Inferior parietal cortex (tissue), 1 donor: Measurements from ENCODE around the gene NRXN3.

Source experiments
- DNase-seq: peaks from one replicate; pipeline ENCODE4 v3.0.0-alpha.2; 2016; ENCODE audit errors: extremely low spot score

The NRXN3 gene

DNA sequence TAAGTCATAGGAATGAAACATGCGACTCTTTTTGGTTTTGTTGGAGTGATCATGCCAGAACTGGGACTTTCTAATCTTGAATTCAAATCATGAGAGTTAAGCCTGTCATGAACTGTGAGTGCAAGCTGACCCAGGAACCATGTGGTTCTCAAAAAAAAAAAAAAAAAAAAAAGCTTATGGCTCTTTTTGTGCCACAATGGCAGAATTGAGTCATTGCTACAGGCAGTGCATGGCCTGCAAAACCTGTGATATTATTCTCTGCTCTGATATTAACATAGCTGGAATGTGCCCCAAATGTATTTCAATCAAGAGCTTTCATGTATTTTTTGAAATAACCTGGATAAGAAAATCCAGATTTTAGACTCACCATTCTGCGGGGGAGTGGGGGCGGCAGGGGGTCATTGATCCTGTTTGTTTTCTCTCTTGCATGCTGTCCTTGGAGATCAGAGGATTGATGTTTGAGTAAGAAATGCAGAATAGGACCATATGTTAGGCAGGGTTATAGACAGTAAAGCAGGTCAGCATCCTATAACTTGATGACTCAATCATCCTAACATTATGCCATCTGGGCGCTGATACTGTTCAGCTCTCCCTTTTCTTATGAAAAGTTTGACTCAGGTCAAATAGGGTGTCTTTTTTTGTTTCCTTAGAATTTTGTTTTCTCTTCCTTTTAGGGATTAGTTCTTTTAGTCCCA, 1243.7 kb downstream of the NRXN3 start:
- DNase-seq = no peak

DNA sequence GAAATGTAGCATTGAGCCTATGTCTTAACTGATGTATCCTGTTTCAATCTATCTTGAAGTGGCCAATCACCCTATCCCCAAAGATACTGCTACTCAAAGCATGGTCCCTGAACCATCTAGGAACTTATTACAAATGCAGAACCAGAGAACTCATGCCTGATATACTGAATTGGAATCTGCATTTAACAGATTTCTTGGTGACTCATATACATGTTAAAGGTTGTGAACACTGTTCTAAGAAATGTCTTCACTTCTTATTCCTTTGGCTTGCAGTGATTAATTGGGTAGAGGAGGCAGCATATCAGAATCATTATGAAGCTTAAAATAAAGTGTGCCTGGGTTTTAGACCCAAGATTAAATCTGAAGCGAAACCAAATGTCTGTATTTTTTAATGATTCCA, 1245.6 kb downstream of the NRXN3 start:
- DNase-seq = no peak

DNA sequence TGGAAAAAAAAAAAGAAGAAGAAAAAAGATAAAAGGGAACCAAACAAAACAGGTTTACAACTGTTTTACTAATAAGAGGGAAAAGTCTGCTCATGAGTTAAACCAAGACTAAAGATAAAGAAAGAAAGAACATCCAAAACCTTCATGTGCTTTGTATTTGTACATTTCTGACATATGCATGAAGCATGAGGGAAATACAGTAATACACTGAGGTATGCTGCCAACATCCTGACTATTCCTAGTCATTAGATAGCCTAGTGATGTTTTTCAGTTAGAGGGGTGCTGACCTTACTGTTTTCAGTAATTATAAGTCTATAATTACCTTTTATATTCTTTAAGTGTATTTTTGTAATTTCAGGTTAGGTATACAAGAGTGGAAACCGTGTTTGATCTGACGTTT, 1247.8 kb downstream of the NRXN3 start:
- no peak for DNase-seq

DNA sequence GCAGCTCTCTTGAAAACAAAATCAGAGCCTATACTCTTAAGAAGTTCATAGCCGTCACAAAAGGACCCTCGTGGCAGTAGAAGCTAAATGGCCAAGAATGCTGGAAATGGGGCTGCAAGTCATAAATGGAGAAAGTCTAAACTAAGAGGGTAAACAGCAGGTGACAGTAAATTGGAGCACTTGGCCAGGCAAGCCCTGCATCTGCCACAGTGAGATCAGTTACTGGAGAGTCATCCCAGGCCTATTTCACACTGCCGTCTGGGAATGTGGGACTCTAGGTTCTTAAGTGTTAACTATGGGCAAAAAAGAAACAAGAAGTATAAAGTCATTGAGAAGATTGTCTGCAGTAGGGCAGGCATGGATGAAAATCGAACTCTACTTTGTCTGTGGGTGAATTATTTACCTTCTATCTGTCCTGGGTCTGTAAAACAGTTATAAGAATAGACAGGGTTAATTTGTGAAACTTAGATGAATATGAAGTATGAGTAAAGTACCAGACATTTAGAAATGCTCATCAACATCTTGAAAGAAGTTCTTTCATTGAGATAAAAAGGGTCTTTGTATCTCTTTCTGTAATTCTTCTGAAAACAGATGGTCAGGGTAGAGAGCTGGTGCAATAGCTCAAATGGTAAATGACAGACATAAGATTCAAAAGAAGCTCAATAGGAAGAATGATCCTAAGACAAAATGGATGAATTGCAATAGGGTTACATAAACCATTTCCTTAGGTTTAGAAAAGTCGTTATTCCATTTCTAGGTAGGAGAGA, 1248.7 kb downstream of the NRXN3 start:
- no peak for DNase-seq

DNA sequence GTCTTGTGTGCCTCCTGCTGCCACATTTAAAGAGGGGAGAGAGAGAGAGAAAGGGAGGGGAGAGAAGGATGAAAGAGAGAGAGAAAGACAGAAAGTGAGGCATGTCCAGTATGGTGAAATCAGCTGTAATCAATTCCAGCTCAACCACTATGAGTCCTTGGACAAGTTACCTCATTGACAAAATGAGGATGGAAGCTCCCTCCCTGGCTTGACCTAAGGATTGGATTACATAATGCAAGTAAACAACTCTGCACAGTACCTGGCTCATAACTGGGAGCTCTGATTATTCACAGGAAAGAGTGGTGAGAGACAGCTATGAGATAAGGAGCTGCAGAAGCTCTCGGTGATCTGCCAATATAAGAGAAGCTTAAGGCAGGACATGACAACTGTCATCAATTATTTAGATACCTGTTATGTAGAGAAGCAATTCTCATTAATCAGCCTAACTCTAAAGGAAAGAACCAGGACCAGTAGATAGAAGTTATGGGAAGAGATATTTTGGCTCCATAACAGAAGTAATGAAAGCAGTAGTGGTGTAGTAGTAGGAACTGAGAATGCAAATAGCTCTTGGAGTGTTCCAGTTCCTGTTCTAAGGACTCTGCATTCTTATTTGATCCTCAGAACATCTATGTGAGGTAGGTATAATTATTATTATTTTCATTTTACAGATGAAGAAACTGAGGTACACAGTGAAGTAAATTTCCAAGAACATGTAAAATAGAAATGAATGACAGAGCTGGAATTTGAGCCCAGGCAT, 1249.6 kb downstream of the NRXN3 start:
- no peak for DNase-seq

DNA sequence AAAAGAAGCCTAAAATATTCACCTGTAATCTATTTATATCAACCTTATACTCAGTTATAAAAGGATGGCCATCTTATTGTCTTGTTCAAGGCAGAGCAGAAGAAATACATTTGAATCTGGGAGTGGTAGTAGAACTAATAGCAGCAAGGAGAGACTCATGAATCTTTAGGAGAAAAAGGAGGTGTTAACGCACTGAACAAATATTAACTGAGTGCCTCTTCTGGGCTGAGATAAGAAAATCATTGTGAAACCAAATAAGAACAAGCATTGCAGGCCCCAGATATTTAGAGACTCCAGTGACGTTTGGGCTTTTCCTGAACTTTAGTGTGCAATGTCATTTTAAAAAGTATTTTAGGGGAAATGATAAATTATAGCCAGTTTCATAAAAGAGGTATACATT, 1250.6 kb downstream of the NRXN3 start:
- no peak for DNase-seq

DNA sequence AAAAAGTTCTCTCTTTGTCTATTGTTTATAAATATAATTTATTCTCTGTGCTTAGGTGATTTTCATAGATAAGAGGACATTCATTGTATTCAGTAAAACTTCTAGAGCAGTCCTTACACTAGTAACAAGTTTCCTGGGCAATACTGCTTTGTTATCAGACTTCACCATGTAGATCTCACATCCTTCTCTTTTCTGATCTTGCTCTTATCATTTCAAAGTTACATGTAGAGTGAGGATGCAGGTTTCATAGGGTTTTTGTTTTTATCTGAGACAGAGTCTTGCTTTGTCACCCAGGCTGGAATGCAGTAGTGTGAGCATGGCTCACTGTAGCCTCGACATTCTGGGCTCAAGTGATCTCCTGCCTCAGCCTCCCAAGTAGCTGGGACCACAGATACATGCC, 1251.6 kb downstream of the NRXN3 start:
- DNase-seq = no peak

DNA sequence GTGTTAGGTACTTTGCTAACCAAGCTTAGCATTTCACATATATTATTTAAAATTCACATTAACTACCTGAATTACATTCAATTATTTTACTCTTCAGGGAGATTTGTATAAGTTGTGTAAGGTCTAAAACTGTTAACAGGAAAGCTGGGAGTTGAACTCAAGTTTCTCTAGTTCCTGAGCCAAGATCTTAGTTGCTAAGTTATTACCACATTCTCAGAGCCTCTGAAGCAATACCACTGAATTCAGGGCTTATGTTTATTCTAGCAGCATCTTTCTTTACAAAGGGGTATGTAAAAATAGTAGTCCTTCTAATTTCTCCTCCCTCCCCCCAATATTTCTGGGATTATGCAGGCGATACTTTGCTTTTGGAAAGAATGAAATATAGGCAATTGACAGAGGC, 1254.3 kb downstream of the NRXN3 start:
- DNase-seq = no peak

DNA sequence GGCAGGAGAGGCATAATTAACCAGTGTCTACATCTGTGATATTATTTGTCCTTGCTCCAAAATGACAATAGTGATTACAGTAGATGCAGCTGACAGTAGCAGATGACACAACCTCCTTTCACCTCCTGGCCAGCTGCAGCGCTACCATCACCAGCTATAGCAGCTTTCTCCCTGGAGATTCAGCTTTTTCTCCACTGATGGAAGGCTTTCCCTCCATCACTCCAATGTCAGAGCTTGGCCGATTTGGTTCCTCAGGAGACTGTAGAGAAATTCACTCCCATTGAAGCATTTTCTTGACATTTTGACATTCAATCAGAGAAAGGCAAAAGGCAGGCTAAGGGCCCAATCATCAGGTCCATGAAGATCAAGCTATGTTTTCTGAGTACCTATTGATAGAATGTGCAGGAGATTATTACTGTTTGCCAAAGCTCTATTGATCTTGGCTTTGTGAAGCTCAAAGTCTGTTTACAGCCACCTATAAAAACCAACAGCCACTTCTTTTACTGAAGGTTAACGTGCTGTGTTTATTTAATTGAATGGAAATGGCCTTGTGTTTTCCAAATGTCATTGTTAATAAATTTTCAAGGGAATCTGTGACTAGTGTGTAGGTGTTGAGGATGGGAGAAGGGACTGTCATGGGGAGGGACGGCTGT, 1256.1 kb downstream of the NRXN3 start:
- DNase-seq = no peak

DNA sequence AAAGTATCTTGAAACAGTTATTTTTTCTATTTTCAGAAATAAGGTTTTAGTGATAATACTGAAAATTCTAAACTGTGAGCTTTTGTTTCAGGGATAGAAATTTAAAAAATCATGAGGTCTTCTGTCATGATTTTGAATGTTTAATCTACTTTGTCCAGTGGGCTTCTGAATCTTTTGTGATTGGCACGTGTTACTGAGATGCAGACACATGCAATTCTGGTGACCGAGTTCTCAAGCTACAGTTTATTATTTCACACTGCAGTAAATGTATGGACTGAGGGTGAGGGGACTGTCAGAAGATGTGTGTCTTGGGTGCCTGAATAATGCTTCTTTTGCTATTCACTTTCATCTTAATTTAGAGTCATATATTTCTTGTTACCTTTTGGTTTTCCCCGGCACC, 1262.5 kb downstream of the NRXN3 start:
- no peak for DNase-seq

DNA sequence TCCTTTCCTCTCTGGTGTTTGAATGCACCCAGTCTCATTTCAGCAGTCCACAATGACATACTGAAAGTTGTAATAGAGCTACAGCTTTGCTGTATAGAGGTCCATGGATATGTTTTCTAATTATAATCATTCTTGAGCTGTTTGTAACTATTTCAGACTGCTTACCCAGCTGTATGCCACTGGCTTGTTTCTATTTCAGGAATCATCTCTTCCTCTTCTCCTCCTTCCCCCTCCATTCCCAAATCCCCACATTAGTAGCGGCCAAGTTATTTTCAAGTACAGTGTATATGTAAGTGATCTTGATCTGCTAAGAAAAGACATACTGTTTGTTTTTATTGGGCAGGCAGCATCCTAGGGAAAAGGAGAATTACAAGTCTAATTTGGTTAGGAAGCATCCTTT, 1266.2 kb downstream of the NRXN3 start:
- no peak for DNase-seq

DNA sequence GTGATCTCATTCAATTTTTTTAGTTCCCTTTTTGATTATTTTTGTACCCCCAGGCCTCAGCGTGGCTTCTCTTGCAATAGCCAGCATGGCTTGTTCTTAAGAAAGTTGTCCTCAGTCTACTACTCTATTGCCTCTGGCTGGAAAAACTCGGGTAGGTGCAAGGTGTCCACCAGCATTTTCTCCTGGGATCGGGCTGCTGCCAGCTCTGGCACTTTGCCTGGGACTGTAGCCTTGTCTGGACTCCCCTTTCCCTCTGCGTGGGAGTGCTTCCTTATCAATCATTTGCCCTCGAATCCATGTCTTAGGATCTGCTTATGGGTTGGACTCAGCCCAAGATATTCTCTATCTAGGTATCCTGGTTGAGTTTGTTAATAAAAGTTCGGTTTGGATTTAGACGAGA, 1267.8 kb downstream of the NRXN3 start:
- no peak for DNase-seq

DNA sequence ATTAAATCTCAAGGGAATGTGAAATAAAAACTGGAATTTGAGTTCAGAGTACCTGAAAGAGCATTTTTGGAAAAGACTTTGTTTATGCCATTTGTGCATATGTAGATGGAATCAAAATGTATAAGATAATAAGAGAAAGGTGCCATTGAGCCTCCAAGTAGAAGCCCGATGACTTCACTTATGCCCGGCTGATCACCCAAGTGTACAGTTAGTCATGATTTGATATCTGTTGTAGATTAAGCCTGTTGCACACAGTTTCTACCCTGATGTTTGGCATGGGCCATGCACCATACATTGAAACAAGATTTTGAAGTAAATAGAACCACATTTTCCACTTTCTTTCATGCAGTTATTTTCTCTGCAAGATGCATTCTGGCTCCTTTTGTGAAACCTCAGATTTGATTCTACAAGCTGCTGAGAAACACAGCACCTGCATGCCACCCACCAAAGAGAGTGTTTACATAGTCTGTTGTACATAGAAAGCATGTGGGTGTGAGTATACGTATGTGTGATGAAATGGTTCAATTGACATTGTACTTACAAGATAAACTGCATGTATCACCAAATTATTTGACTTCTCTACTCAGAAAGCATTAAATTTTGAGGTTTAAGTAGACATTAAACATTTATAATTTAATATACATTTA, 1268.6 kb downstream of the NRXN3 start:
- DNase-seq = no peak

DNA sequence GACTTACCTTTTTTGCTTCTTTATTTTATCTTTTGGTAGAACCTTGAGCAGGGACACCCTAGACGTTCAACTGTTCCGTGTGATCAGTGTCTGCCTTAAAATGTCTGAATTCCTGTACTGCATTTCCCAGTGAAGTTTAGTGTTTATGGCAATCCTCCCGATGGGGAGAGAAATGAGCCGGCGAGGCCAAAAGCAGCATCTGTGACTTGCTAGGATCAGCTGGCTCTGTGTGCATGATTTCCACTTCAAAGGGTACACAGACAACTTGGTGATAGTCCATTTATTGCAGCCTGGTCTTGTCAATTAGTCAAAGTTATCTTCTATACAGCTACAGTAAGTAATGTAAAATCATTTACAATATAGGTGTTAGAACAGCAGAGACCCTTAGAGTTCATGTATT, 1272.6 kb downstream of the NRXN3 start:
- DNase-seq = no peak

DNA sequence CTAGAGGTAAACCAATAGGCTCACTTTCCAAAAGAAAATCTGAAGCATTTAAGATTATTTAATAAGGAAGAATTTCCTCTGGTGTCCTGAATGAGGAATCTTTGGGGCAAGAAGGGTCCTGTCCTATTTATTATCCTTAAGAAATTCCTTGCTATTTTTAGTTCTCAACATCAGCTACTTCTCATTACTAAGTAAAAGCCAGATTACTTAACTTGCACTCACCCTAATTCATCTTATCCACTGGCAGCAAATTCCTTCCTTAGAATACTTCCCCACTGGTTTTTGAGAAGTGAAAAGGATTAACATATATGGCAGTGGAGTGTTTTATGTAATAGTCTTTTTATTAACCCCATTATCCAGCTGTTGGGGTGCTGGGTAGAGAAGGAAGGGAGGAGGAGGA, 1273.4 kb downstream of the NRXN3 start:
- DNase-seq = no peak

DNA sequence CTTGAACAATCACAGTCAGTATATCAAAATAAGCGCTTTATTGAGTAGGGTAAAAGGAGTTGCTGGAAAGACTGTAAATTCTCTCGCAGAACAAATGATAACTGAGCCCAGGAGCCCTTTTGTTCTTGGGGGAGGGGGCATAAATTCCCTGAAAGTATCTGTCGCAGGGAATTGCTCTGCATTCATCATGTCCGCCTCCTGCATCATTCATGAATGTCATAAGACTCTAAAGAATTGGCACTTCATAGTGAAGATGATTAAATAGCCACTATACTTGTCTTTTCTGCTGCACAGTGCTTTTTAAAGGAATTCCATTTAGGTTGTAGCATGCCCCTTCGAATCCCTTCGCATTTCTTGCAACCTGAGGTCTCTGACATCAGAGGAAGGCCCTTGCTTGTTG, 1278.8 kb downstream of the NRXN3 start:
- DNase-seq = no peak

DNA sequence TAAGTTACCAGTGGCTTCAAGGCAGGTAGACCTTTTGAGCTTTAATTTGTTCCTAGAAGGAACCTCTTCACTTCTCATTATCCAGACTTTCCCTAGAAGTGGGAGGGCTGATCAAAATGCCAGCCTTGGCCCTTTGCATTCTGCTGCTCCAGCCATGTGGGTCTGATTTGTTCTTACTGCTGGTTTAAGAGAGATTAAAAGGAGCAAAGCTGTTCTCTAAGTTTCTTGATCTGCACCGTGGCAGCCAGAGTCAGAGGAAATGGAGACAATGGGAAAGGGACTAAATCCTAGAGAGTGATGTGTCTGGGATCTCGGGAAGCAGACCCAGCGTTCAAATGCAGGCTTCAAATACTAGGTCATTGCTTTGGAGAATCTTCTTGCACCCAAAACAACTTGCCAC, 1281.4 kb downstream of the NRXN3 start:
- no peak for DNase-seq

DNA sequence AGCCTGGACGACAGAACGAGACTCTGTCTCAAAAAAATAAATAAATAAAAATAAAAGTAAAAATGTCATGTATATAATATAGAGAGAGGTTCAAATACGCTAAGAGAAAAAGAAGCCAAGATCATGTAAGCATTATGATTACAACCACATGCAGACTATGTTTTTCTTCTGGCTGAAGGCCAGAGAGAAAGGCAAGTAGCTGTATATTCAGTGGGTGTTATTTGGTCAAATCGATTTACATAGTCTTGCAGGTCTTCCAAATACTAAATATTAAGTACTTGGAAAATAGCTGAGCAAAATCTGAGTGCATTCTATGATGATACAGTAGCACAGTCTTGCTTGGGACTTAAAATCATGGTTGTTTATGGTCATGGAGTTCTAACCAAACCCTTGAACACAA, 1283.1 kb downstream of the NRXN3 start:
- no peak for DNase-seq

DNA sequence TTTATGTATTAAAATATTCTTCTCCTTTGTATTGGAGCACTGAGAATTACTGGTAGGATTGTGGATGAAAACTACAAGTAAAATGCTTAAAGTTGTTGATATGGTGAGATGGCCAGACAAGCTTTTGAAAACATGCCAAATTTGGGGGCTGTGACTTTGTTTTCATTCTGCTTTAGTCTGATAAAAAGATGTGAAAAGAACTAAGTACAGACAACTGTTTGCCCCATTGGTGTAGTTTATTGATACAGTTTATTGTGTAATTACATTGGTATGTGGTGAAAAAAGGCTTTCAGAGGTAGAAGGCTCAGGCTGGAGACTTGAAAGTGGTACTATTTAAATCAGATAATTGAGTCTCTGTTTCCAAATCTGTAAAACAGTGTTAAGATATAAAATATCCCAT, 1294.3 kb downstream of the NRXN3 start:
- no peak for DNase-seq

DNA sequence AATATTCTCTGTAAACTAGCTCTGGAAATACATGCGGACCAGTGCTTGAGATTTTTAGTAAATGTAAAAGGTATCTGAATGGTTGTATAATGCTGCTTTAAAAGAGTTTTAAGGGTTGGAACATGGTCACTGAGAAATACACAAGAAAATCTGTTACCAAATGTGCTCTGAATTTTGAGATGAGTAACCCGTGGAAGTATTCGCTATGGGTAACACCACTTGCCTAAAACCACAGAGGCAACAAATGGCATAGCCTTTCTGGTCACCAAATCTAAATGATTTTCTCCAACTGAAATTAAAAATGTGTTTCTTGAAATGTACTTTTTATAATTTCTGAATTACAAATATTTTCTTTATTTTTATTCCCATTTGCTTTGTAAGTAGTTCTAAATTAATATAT, 1295.5 kb downstream of the NRXN3 start:
- no peak for DNase-seq

DNA sequence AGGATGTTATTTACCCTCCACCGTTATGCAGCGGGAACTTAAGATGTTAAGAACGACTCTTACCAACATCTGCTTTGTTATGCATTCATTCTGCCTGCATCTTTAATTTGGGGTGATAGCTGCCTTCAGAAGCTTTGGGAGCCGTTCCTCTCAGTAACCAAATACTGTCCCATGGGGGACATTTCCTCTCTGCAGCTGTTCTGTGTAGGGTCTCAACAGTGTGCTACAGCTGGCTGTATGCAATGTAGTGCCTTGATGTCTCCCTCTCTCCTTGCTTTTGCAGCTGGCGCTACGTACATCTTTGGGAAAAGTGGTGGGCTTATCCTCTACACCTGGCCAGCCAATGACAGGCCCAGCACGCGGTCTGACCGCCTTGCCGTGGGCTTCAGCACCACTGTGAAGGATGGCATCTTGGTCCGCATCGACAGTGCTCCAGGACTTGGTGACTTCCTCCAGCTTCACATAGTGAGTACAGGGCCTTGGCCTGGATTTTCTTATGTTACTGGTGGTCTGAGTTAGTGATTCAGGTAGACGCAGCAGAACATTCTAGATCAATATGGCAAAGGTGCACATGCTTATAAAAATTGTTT, 1296.9 kb downstream of the NRXN3 start:
- DNase-seq = no peak

DNA sequence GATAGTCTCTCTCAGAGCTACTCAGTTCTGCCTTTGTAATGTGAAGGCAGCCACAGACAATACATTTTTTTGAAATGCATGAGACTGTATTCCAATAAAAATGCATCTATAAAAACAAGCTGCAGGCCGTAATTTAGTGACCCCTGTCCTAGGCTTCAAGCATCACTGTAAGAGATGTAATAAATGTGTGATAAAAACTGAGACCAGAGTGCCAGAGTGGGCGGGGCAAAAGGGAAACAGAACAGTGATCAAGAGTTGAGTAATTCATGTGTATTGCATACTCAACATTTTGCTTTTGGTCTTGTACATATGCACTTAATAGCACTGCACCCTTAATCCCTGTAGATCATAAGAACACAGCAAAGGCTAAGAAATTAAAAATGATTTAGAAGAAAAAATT, 1297.7 kb downstream of the NRXN3 start:
- no peak for DNase-seq
